CD14-positive monocyte (primary cell): ENCODE measurements around the gene BRD2. TPM values are rescaled to one million over a fixed set of nuclear protein-coding genes. Genes with fewer than 3 reads are reported as not detected.

Source experiments
- DNase-seq, 3 donors: peaks; one replicate each; pipeline ENCODE4 v3.0.0-alpha.2; 2011 to 2022
- H2AFZ ChIP-seq: 2 replicates; pipeline ENCODE4 v1.6.0; 2012; ENCODE audit warnings: mild to moderate bottlenecking, low read depth, low read length, inconsistent platforms; ENCODE audit not compliant: insufficient read depth, poor library complexity, severe bottlenecking
- H3K27ac ChIP-seq, 2 donors: 1 replicate in 1 of 2; 2 replicates in 1 of 2; pipeline ENCODE4 v1.5.1; 2012 to 2013; ENCODE audit warnings: low read length in 2 of 2, control low read depth in 1 of 2, inconsistent platforms in 1 of 2, low read depth in 1 of 2, mild to moderate bottlenecking in 1 of 2
- H3K27me3 ChIP-seq, 2 donors: one replicate each; pipeline versions ENCODE4 v1.6.0 to v1.6.1; 2011 to 2013; ENCODE audit warnings: low read length in 2 of 2; ENCODE audit not compliant: control insufficient read depth in 2 of 2, insufficient read depth in 2 of 2
- H3K36me3 ChIP-seq, 2 donors: replicated peaks in 1 of 2; 1 replicate in 1 of 2; 2 replicates in 1 of 2; pipeline versions ENCODE4 v1.5.1 to v1.6.1; 2012 to 2013; ENCODE audit warnings: low read length in 2 of 2, control low read depth in 1 of 2, inconsistent platforms in 1 of 2, mild to moderate bottlenecking in 1 of 2; ENCODE audit not compliant: insufficient read depth in 2 of 2, control insufficient read depth in 1 of 2
- H3K4me1 ChIP-seq, 2 donors: 1 replicate in 1 of 2; 2 replicates in 1 of 2; pipeline versions ENCODE4 v1.5.1 to v1.6.1; 2012 to 2013; ENCODE audit warnings: low read length in 2 of 2, control low read depth in 1 of 2, inconsistent platforms in 1 of 2, mild to moderate bottlenecking in 1 of 2, moderate library complexity in 1 of 2; ENCODE audit not compliant: insufficient read depth in 2 of 2, control insufficient read depth in 1 of 2
- H3K4me2 ChIP-seq: replicated peaks from 2 replicates; pipeline ENCODE3; 2012; ENCODE audit warnings: low read length, moderate library complexity, mild to moderate bottlenecking; ENCODE audit not compliant: poor library complexity, severe bottlenecking; ENCODE audit errors: extremely low read depth
- H3K4me3 ChIP-seq, 3 experiments: fragments of 200-600 bp in 1 of 3; sonication (generic) in 1 of 3; replicated peaks in 1 of 3; 1 replicate in 2 of 3; 2 replicates in 1 of 3; pipeline ENCODE4 v1.5.1; 2011 to 2013; ENCODE audit warnings: low read length in 3 of 3, mild to moderate bottlenecking in 3 of 3, control low read depth in 2 of 3, low read depth in 2 of 3, inconsistent platforms in 1 of 3, moderate library complexity in 1 of 3
- H3K79me2 ChIP-seq: 2 replicates; pipeline ENCODE4 v1.6.0; 2012; ENCODE audit warnings: mild to moderate bottlenecking, control low read depth, inconsistent platforms, low read length, moderate library complexity; ENCODE audit not compliant: insufficient read depth
- H3K9ac ChIP-seq: 2 replicates; pipeline ENCODE4 v1.6.0; 2017; ENCODE audit warnings: low read length, mild to moderate bottlenecking; ENCODE audit not compliant: insufficient read depth, poor library complexity, severe bottlenecking
- H3K9me3 ChIP-seq, 2 donors: replicated peaks in 1 of 2; 1 replicate in 1 of 2; 2 replicates in 1 of 2; pipeline versions ENCODE4 v1.5.1 to v1.6.1; 2012 to 2013; ENCODE audit warnings: low read length in 2 of 2, control low read depth in 1 of 2; ENCODE audit not compliant: control insufficient read depth in 1 of 2, insufficient read depth in 1 of 2
- H4K20me1 ChIP-seq: 2 replicates; pipeline ENCODE4 v1.6.0; 2012; ENCODE audit warnings: mild to moderate bottlenecking, low read length, control low read depth, moderate library complexity; ENCODE audit not compliant: insufficient read depth
- H3K27ac Mint-ChIP-seq, 7 donors: one replicate each; pipeline ENCODE4 v1.8.0; 2020; ENCODE audit warnings: mild to moderate bottlenecking in 7 of 7, mixed read lengths in 7 of 7, moderate library complexity in 6 of 7, inconsistent platforms in 2 of 7
- H3K27me3 Mint-ChIP-seq, 3 donors: one replicate each; pipeline ENCODE4 v1.8.0; 2021 to 2022; ENCODE audit warnings: low read depth in 3 of 3, mild to moderate bottlenecking in 3 of 3, mixed read lengths in 3 of 3, moderate library complexity in 3 of 3, inconsistent platforms in 1 of 3
- H3K36me3 Mint-ChIP-seq, 2 donors: one replicate each; pipeline ENCODE4 v1.8.0; 2020; ENCODE audit warnings: mixed read lengths in 2 of 2, inconsistent platforms in 1 of 2, mild to moderate bottlenecking in 1 of 2
- H3K4me1 Mint-ChIP-seq: one replicate; pipeline ENCODE4 v1.8.0; 2020; ENCODE audit warnings: mild to moderate bottlenecking, mixed read lengths
- H3K4me3 Mint-ChIP-seq, 2 donors: one replicate each; pipeline ENCODE4 v1.8.0; 2020; ENCODE audit warnings: mild to moderate bottlenecking in 2 of 2, mixed read lengths in 2 of 2, moderate library complexity in 1 of 2
- H3K9me3 Mint-ChIP-seq, 7 donors: one replicate each; pipeline ENCODE4 v1.8.0; 2020 to 2022; ENCODE audit warnings: mixed read lengths in 7 of 7, mild to moderate bottlenecking in 6 of 7, moderate library complexity in 6 of 7, inconsistent platforms in 2 of 7
- CTCF ChIP-seq: fragments of 200-600 bp; IDR thresholded peaks from one replicate; pipeline ENCODE4 v1.8.0; 2022; ENCODE audit warnings: antibody characterized with exemption, mild to moderate bottlenecking
- WGBS: methylation state at CpG from one replicate; pipeline ENCODE4 v1.1.5; 2013; ENCODE audit warnings: missing lambda C conversion rate; ENCODE audit not compliant: insufficient coverage; 5-methylcytosine and 5-hydroxymethylcytosine counted together
- intact Hi-C, 2 donors: fragments of 100-400 bp; cut with micrococcal nuclease; formaldehyde crosslinking; loops; one replicate each; pipeline versions ENCODE4 v1.15.0 to v1.15.1; 2023
- polyA plus RNA-seq, 3 donors: library from polyadenylated mRNA; depleted of rRNA in 1 of 3; unstranded in 2 of 3; stranded (reverse) in 1 of 3; fragments of 300-500 nt in 2 of 3; fragments of >200 nt in 1 of 3; fragmentation: Illumina TruSeq in 2 of 3; gene quantifications; 1 replicate in 2 of 3; 2 replicates in 1 of 3; pipeline ENCODE4 v1.2.3, GENCODE V29; 2012 to 2021

Gene BRD2
- polyA plus RNA-seq, 3 donors: 9.6 to 475 (median 21.7) TPM

GRCh38 chr6:32977272-32977952 is 9.0 kb downstream of the BRD2 start:
- Histone ChIP-seq H3K36me3 (peaks cover 79 to 89% of the 10 kb centered on the region in 2 donors), H2AFZ (no peak overlapping the region), H3K4me3 (no peak overlapping the region), H3K4me1 (peaks cover 30 to 45% of the 10 kb centered on the region in 2 donors), H3K27ac (peak overlapping the region in 1 of 2 donors; percentile 26), H3K4me2 (no peak overlapping the region), H4K20me1 (peaks cover 100% of the 10 kb centered on the region), H3K27me3 (no peaks in the 10 kb centered on the region), H3K9ac (no peak overlapping the region), H3K9me3 (no peaks in the 10 kb centered on the region), H3K79me2 (peaks cover 71% of the 10 kb centered on the region)
- Mint-ChIP-seq H3K27ac (peak overlapping the region in 6 of 7 donors; percentile 3 to 78 (median 8)), H3K4me1 (peaks cover 58% of the 10 kb centered on the region), H3K9me3 (peaks cover 0 to 6% (median 0%) of the 10 kb centered on the region in 7 donors), H3K27me3 (peaks cover 0 to 7% (median 0%) of the 10 kb centered on the region in 3 donors), H3K4me3 (no peak overlapping the region), H3K36me3 (peaks cover 91 to 100% of the 10 kb centered on the region in 2 donors)
- 76% methylated on average over 5 of the region's 10 CpGs for WGBS
- intact Hi-C loops: no loop called here
- TF ChIP-seq CTCF: no peak
- no peak for DNase-seq

- H3K9me3 ChIP-seq: no peaks in the 10 kb centered on the region
- H3K9ac ChIP-seq: no peak overlapping the region
- H2AFZ ChIP-seq: no peak overlapping the region
- peak overlapping the region in 1 of 2 donors; percentile 26 for H3K27ac ChIP-seq
- no peak overlapping the region for H3K4me2 ChIP-seq
- H3K36me3 ChIP-seq: peaks cover 79 to 87% of the 10 kb centered on the region in 2 donors
- Mint-ChIP-seq H3K36me3 (peaks cover 89 to 98% of the 10 kb centered on the region in 2 donors), H3K9me3 (peaks cover 0 to 2% (median 0%) of the 10 kb centered on the region in 7 donors), H3K4me1 (peaks cover 60% of the 10 kb centered on the region), H3K27ac (peak overlapping the region in 4 of 7 donors; percentile 3 to 78 (median 67)), H3K4me3 (no peak overlapping the region), H3K27me3 (peaks cover 0 to 3% (median 0%) of the 10 kb centered on the region in 3 donors)
- peaks cover 30 to 45% of the 10 kb centered on the region in 2 donors for H3K4me1 ChIP-seq
- intact Hi-C loops: no loop called here
- no peak for DNase-seq
- H3K4me3 ChIP-seq: no peak overlapping the region
- peaks cover 66% of the 10 kb centered on the region for H3K79me2 ChIP-seq
- TF ChIP-seq CTCF: no peak
- 78% methylated on average over 5 of the region's 7 CpGs for WGBS
- H3K27me3 ChIP-seq: no peaks in the 10 kb centered on the region
- peaks cover 100% of the 10 kb centered on the region for H4K20me1 ChIP-seq
Observed at GRCh38 chr6:32977953-32978324, 9.5 kb downstream of the BRD2 start.
